GM12878 (cell line): ENCODE results near the gene PREP. TPM values are rescaled to one million over a fixed set of nuclear protein-coding genes. Genes with fewer than 3 reads are reported as not detected.

Experiments used
- ATAC-seq: fragments of 200-7000 bp; cut with Tn5 transposase; 3 replicates; pipeline ENCODE4 v1.9.1; 2020; ENCODE audit warnings: mild to moderate bottlenecking, moderate library complexity
- BruUV-seq: library from RNA; stranded (reverse); fragments of 400-500 nt; replicated peaks from 2 replicates; lab custom pipeline; 2021; lab: Mats Ljungman, UMichigan
- CTCF ChIA-PET: fragments of 300-600 bp; sonication (Branson Sonifier 250); formaldehyde crosslinking; extraction: SDS; loops from one replicate; lab custom pipeline; 2021; ENCODE audit warnings: inconsistent platforms; lab: Yijun Ruan, JAX
- POLR2A ChIA-PET: fragments of 350-600 bp; formaldehyde crosslinking; extraction: SDS; loops from one replicate; lab custom pipeline; 2021; ENCODE audit warnings: inconsistent platforms; lab: Charles Lee
- RAD21 ChIA-PET: fragments of 300-600 bp; sonication (Branson Sonifier 250); formaldehyde crosslinking; loops from one replicate; lab custom pipeline; 2023; ENCODE audit warnings: antibody characterized with exemption; ENCODE audit not compliant: unreplicated experiment; lab: Charles Lee
- SMC1A ChIA-PET: fragments of 300-600 bp; sonication (Branson Sonifier 250); formaldehyde crosslinking; loops from one replicate; lab custom pipeline; 2023; ENCODE audit not compliant: unreplicated experiment, uncharacterized antibody; lab: Charles Lee
- DNase-seq: peaks from one replicate; pipeline ENCODE4 v3.0.0-alpha.2; 2011; ENCODE audit warnings: low read depth, low spot score
- FAIRE-seq: peaks from 3 replicates; lab custom pipeline; 2011; peaks lifted over from hg19 to GRCh38; lab: Jason Lieb, UNC
- H2AFZ ChIP-seq: 2 replicates; pipeline ENCODE4 v1.6.0; 2011; ENCODE audit warnings: low read depth, low read length, control low read depth; ENCODE audit not compliant: control insufficient read depth
- H3K27ac ChIP-seq: 2 replicates; pipeline ENCODE4 v1.5.1; 2011; ENCODE audit warnings: control low read depth; ENCODE audit not compliant: control insufficient read depth, insufficient read depth
- H3K27me3 ChIP-seq, 2 experiments: replicated peaks in 1 of 2; 2 replicates each; pipeline versions ENCODE4 v1.6.0 to v1.6.1; 2011; ENCODE audit warnings: low read length in 1 of 2; ENCODE audit not compliant: control insufficient read depth in 2 of 2, insufficient read depth in 2 of 2
- H3K36me3 ChIP-seq, 2 experiments: 2 replicates each; pipeline ENCODE4 v1.5.1; 2011; ENCODE audit warnings: low read length in 1 of 2; ENCODE audit not compliant: control insufficient read depth in 2 of 2, insufficient read depth in 2 of 2
- H3K4me1 ChIP-seq: 2 replicates; pipeline ENCODE4 v1.6.1; 2011; ENCODE audit warnings: mild to moderate bottlenecking, low read length, moderate library complexity, mixed read lengths; ENCODE audit not compliant: control insufficient read depth, insufficient read depth
- H3K4me2 ChIP-seq: 2 replicates; pipeline ENCODE4 v1.6.0; 2011; ENCODE audit warnings: control low read depth; ENCODE audit not compliant: control insufficient read depth, insufficient read depth
- H3K4me3 ChIP-seq: fragments of 200-600 bp; sonication (generic); 2 replicates; pipeline ENCODE4 v1.5.1; 2016
- H3K79me2 ChIP-seq: 2 replicates; pipeline ENCODE4 v1.6.0; 2011; ENCODE audit warnings: low read length; ENCODE audit not compliant: control insufficient read depth, insufficient read depth
- H3K9ac ChIP-seq: 2 replicates; pipeline ENCODE4 v1.8.0; 2011; ENCODE audit warnings: low read length, control low read depth, mixed read lengths; ENCODE audit not compliant: control insufficient read depth, insufficient read depth
- H3K9me3 ChIP-seq: replicated peaks from 3 replicates; pipeline ENCODE4 v1.5.1; 2011; ENCODE audit warnings: mild to moderate bottlenecking, low read length; ENCODE audit not compliant: control insufficient read depth, insufficient read depth
- H4K20me1 ChIP-seq: 2 replicates; pipeline ENCODE4 v1.6.0; 2011; ENCODE audit not compliant: control insufficient read depth, insufficient read depth
- CBX3 ChIP-seq: fragments of 200-600 bp; sonication (generic); IDR thresholded peaks from 2 replicates; pipeline ENCODE4 v1.6.1; 2016; ENCODE audit warnings: low read depth, borderline replicate concordance
- CHD4 ChIP-seq: fragments of 200-600 bp; sonication (generic); IDR thresholded peaks from 2 replicates; pipeline ENCODE4 v1.6.1; 2016; ENCODE audit warnings: mild to moderate bottlenecking
- ESRRA ChIP-seq: IDR thresholded peaks from 2 replicates; pipeline ENCODE4 v1.6.1; 2012; ENCODE audit warnings: mild to moderate bottlenecking, low read length, improper control_type of control experiment
- EZH2 ChIP-seq: IDR thresholded peaks from 2 replicates; pipeline ENCODE4 v1.6.1; 2012; ENCODE audit warnings: low read depth, mild to moderate bottlenecking, control low read depth, inconsistent platforms, low read length, borderline replicate concordance; ENCODE audit not compliant: control insufficient read depth
- FOXK2 ChIP-seq: fragments of 450-650 bp; IDR thresholded peaks from 2 replicates; pipeline ENCODE4 v1.6.1; 2017; ENCODE audit warnings: mild to moderate bottlenecking, moderate library complexity
- IKZF2 ChIP-seq, 2 experiments: fragments of 450-650 bp; IDR thresholded peaks; 2 replicates each; pipeline ENCODE4 v1.6.1; 2017; ENCODE audit warnings: mild to moderate bottlenecking in 2 of 2, moderate library complexity in 2 of 2
- MLLT1 ChIP-seq: fragments of 450-650 bp; IDR thresholded peaks from 2 replicates; pipeline ENCODE4 v1.6.1; 2016; ENCODE audit warnings: mild to moderate bottlenecking
- MXI1 ChIP-seq: fragments of 150-350 bp; IDR thresholded peaks from 2 replicates; pipeline ENCODE4 v1.6.1; 2011; ENCODE audit warnings: low read depth, mild to moderate bottlenecking, inconsistent platforms, low read length, improper control_type of control experiment
- NKRF ChIP-seq: fragments of 450-650 bp; conservative IDR thresholded peaks from 2 replicates; pipeline ENCODE4 v1.6.1; 2017; ENCODE audit warnings: mild to moderate bottlenecking, moderate library complexity
- PAX8 ChIP-seq: fragments of 450-650 bp; IDR thresholded peaks from 2 replicates; pipeline ENCODE4 v1.6.1; 2017; ENCODE audit warnings: mild to moderate bottlenecking, moderate library complexity
- PKNOX1 ChIP-seq: fragments of 450-650 bp; IDR thresholded peaks from 2 replicates; pipeline ENCODE4 v1.6.1; 2016; ENCODE audit warnings: mild to moderate bottlenecking
- POLR2A ChIP-seq: IDR thresholded peaks from 2 replicates; pipeline ENCODE4 v1.6.1; 2011; ENCODE audit warnings: low read depth, mild to moderate bottlenecking, low read length
- POLR2AphosphoS2 ChIP-seq: IDR thresholded peaks from 2 replicates; pipeline ENCODE4 v1.6.1; 2011; ENCODE audit warnings: low read depth, mild to moderate bottlenecking, low read length, improper control_type of control experiment, moderate library complexity
- POU2F2 ChIP-seq: IDR thresholded peaks from 3 replicates; pipeline ENCODE4 v1.6.1; 2011; ENCODE audit warnings: low read depth, mild to moderate bottlenecking, low read length, borderline replicate concordance
- SUPT20H ChIP-seq: IDR thresholded peaks from 2 replicates; pipeline ENCODE4 v1.6.1; 2011; ENCODE audit warnings: low read depth, mild to moderate bottlenecking, low read length, moderate library complexity, borderline replicate concordance; ENCODE audit not compliant: control insufficient read depth
- SUZ12 ChIP-seq: fragments of 200-600 bp; sonication (generic); IDR thresholded peaks from one replicate; pipeline ENCODE4 v1.6.1; 2018; ENCODE audit warnings: antibody characterized with exemption, mild to moderate bottlenecking; ENCODE audit not compliant: unreplicated experiment
- TCF3 ChIP-seq: IDR thresholded peaks from 2 replicates; pipeline ENCODE4 v1.6.1; 2012; ENCODE audit warnings: low read depth, mild to moderate bottlenecking, low read length, borderline replicate concordance; ENCODE audit not compliant: insufficient read depth
- ZZZ3 ChIP-seq: IDR thresholded peaks from 2 replicates; pipeline ENCODE4 v1.6.1; 2011; ENCODE audit warnings: low read depth; ENCODE audit not compliant: control insufficient read depth, insufficient read length
- WGBS: methylation state at CpG from one replicate; pipeline ENCODE4 v1.1.6; 2016; ENCODE audit warnings: low lambda C conversion rate; ENCODE audit not compliant: insufficient replicate concordance, insufficient coverage; ENCODE audit errors: missing lambda C conversion rate; 5-methylcytosine and 5-hydroxymethylcytosine counted together
- in situ Hi-C: fragments of 300-500 bp; cut with MboI; formaldehyde crosslinking; loops from 9 replicates; pipeline ENCODE4 v1.14.3; 2018; ENCODE audit warnings: mixed read lengths
- intact Hi-C: fragments of 100-400 bp; cut with micrococcal nuclease; formaldehyde crosslinking; loops from one replicate; pipeline ENCODE4 v1.14.2; 2022; ENCODE audit not compliant: unreplicated experiment
- polyA plus RNA-seq, 11 experiments: library from polyadenylated mRNA; depleted of rRNA in 4 of 11; unstranded in 6 of 11; stranded (reverse) in 5 of 11; fragments of >200 nt; fragmentation: Nextera tagmentation in 4 of 11; fragmentation: Illumina TruSeq in 1 of 11; extraction: Ambion mirVana in 4 of 11; extraction: Trizol in 1 of 11; gene quantifications; 1 replicate in 1 of 11; 2 replicates in 10 of 11; pipeline versions ENCODE4 v1.2.1 to v1.2.3, GENCODE V29; 2011 to 2016; ENCODE audit warnings: inconsistent platforms in 2 of 11, missing spikeins in 2 of 11, low read depth in 1 of 11
- total RNA-seq, 4 experiments: library from RNA; depleted of rRNA in 3 of 4; stranded (reverse); fragments of >200 nt in 3 of 4; fragmentation: Illumina TruSeq in 1 of 4; extraction: Trizol in 1 of 4; gene quantifications; 2 replicates each; pipeline versions ENCODE4 v1.2.1 to v1.2.3, GENCODE V29; 2013 to 2021

The PREP gene
- total and polyA plus RNA-seq, 10 of the 15 experiments (the other 5 are each of a cell fraction or from before 2014, with no cell fraction given), result 6.5 to 33.6 (median 18.1) TPM

- Histone ChIP-seq H4K20me1 (no peaks in the 10 kb centered on the region), H3K4me3 (no peak overlapping the region), H3K79me2 (no peaks in the 10 kb centered on the region; the same call in 1 of the 2 replicates), H3K9me3 (no peaks in the 10 kb centered on the region), H3K36me3 (peaks cover 0 to 2% of the 10 kb centered on the region in 2 experiments; a peak in 2 of 4 replicates)
- ATAC-seq (no peak), DNase-seq (no peak), FAIRE-seq (no peak)
- POLR2A ChIA-PET, result interaction anchor here (0.6 to 0.7 kb wide), 2 partner anchors 11 to 888 kb away, joined by 3 to 5 read pairs; no protein-coding TSS in a partner anchor
- RAD21 ChIA-PET, result interaction anchor here (0.6 kb wide), 1 partner anchor 121 kb away, joined by 3 read pairs; no protein-coding TSS in a partner anchor
- 73% methylated on average over 4 of the region's 4 CpGs for WGBS
- CTCF ChIA-PET, result interaction anchor here (0.6 kb wide), 1 partner anchor 1935 kb away, joined by 3 read pairs; no protein-coding TSS in a partner anchor
- in situ Hi-C loops (no loop called here), intact Hi-C loops (no loop called here)
- no peak for TF ChIP-seq MLLT1
- TF ChIP-seq SUZ12, result no peak
- TF ChIP-seq NKRF, result no peak
- no peak for TF ChIP-seq ZZZ3
- no peak for TF ChIP-seq MXI1
- TF ChIP-seq IKZF2 (IDR thresholded peaks at IDR 0.05), result no peak
- no peak for TF ChIP-seq FOXK2
- no peak for TF ChIP-seq ESRRA
- no peak for TF ChIP-seq PKNOX1
- TF ChIP-seq CBX3, result no peak
- no peak for TF ChIP-seq PAX8
- TF ChIP-seq EZH2, result no peak
- no peak for TF ChIP-seq POLR2AphosphoS2
- TF ChIP-seq CHD4, result no peak
- TF ChIP-seq POLR2A, result no peak
- no peak for TF ChIP-seq POU2F2
- TF ChIP-seq SUPT20H, result no peak
- no peak for TF ChIP-seq TCF3
- TF ChIP-seq, all 136 proteins: peak for 0
- SMC1A ChIA-PET, result interaction anchor here (0.6 kb wide), 3 partner anchors 77 to 593 kb away, joined by 3 to 4 read pairs (median 3); no protein-coding TSS in a partner anchor
- Histone ChIP-seq H3K4me1 (no peaks in the 10 kb centered on the region), H3K4me2 (no peak overlapping the region), H3K9ac (no peak overlapping the region), H3K27ac (no peak overlapping the region), H3K27me3 (no peaks in the 10 kb centered on the region), H2AFZ (no peak overlapping the region)
- no TSS peak for BruUV-seq
These were observed 19.9 kb downstream of the PREP start for GRCh38 chr6:105382958-105383357.
